ENCODE data around the gene ENTR1.

- no peak for TF ChIP-seq POLR2A (IDR thresholded peaks at IDR 0.05; ENCODE audit: low read length)
- TF ChIP-seq GATA1 (IDR thresholded peaks at IDR 0.05; ENCODE audit: low read depth, low read length): no peak
These were observed 11.4 kb upstream of the ENTR1 start for GRCh38 chr9:136421791-136422190.
